Urinary bladder (tissue), 4 donors: ENCODE data around the gene PSME2. TPM values are rescaled to one million over a fixed set of nuclear protein-coding genes. Genes with fewer than 3 reads are reported as not detected.

Experiments used
- DNase-seq: peaks from one replicate; pipeline ENCODE4 v3.0.0-alpha.2; 2015; ENCODE audit errors: extremely low spot score
- H3K27ac ChIP-seq: one replicate; pipeline ENCODE4 v1.5.1; 2013; ENCODE audit warnings: low read depth, mild to moderate bottlenecking, moderate library complexity
- H3K36me3 ChIP-seq: one replicate; pipeline ENCODE4 v1.6.1; 2013; ENCODE audit warnings: mild to moderate bottlenecking, moderate library complexity; ENCODE audit not compliant: insufficient read depth
- H3K4me1 ChIP-seq: one replicate; pipeline ENCODE4 v1.6.1; 2013; ENCODE audit warnings: mild to moderate bottlenecking, moderate library complexity; ENCODE audit not compliant: insufficient read depth
- H3K4me3 ChIP-seq: one replicate; pipeline ENCODE4 v1.5.1; 2013; ENCODE audit warnings: low read depth, low read length
- WGBS: extraction: QIAGEN DNeasy Blood & Tissue Kit; methylation state at CpG from one replicate; pipeline ENCODE4 v1.1.7; 2013; 5-methylcytosine and 5-hydroxymethylcytosine counted together
- polyA plus RNA-seq: library from polyadenylated mRNA; stranded (reverse); fragments of 200-250 nt; gene quantifications from one replicate; pipeline ENCODE4 v1.2.3, GENCODE V29; 2013
- total RNA-seq: library from RNA; depleted of rRNA; stranded (reverse); fragments of >200 nt; gene quantifications from one replicate; pipeline ENCODE4 v1.2.3, GENCODE V29; 2014
- donor health status: healthy with polysubstance abuse.
- donor health status: healthy.

Gene PSME2
- total and polyA plus RNA-seq, 2 donors: 67.9 to 97.7 TPM

DNA sequence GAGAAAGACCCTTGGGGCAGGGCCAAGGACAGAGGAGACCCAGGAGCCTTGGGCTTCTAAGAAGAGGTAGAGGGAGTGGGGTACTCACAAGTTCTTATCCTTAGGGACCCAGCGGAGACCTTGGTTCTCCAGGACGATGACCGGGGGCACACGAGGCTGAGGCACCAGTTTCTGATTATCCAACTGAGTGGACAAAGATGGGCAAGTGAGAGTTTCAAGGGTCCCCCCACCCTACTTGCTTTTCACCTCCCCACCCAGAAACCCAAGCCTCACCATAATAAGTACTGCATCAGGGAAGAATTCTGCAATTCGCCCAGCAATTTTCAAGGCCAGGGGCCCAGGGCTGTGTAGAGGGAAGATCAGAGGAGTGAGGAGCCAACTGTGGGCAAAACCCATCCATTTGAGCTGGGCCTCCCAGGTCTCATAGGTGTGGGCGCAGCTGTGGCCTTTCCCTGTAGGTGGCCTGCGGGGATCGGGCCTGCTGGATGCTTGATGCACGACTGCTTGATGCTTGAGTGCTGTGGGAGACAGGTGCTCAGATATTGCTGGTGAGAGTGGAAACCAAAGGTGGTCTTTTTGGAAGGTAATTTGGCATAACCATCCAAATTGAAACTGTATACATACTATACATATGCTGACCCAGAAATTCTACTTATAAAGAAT, 7.0 kb downstream of the PSME2 start:
- no peak overlapping the region for H3K27ac ChIP-seq
- WGBS: 93% methylated on average over 9 of the region's 9 CpGs
- no peak overlapping the region for H3K4me3 ChIP-seq
- H3K4me1 ChIP-seq: no peaks in the 10 kb centered on the region
- H3K36me3 ChIP-seq: peaks cover 1% of the 10 kb centered on the region
- no peak for DNase-seq

GRCh38 chr14:24138396-24139271, 7.8 kb downstream of the PSME2 start:
- no peak for DNase-seq
- H3K4me1 ChIP-seq: no peaks in the 10 kb centered on the region
- H3K27ac ChIP-seq: no peak overlapping the region
- H3K36me3 ChIP-seq: peaks cover 1% of the 10 kb centered on the region
- no peak overlapping the region for H3K4me3 ChIP-seq
- 83% methylated on average over 13 of the region's 13 CpGs for WGBS

- H3K36me3 ChIP-seq: peaks cover 1% of the 10 kb centered on the region
- H3K4me3 ChIP-seq: no peak overlapping the region
- WGBS: 86% methylated on average over 8 of the region's 8 CpGs
- no peak overlapping the region for H3K27ac ChIP-seq
- H3K4me1 ChIP-seq: no peaks in the 10 kb centered on the region
- no peak for DNase-seq
These were observed 8.6 kb downstream of the PSME2 start for GRCh38 chr14:24137529-24138395.

DNA sequence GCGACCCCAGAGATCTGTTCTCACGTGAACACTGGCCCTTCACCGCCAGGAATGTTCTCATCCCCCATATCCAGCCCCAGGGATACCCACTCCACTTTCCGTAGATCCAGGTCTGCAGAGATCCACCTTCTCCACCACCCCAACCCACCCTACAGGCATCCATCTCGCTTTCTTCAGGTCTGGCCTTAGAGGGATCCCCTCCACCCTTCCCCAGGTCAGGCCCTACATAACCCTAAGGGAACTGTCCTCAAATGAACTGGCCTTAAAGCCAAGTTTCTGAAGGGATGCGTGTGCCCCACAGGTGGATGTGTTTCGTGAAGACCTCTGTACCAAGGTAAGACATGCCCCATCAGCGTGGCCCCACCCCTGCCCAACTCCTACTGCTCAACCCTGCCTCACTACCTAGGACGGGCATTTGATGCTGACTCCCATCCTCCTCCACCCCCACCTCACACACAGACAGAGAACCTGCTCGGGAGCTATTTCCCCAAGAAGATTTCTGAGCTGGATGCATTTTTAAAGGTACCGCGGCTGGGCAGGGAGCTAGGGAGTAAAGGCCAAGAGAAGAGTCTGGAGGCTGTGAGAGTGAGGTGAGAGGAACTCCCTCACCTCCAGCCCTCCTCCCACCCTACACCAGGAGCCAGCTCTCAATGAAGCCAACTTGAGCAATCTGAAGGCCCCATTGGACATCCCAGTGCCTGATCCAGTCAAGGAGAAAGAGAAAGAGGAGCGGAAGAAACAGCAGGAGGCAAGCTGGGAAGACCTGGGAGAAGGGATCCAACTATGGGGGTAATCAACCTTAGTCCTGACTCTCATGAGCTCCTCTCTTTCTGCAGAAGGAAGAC, 9.5 kb downstream of the PSME2 start:
- Histone ChIP-seq H3K27ac (peak overlapping the region; percentile 81), H3K4me3 (peak overlapping the region; percentile 95), H3K4me1 (no peaks in the 10 kb centered on the region), H3K36me3 (peaks cover 1% of the 10 kb centered on the region)
- no peak for DNase-seq
- 39% methylated on average over 13 of the region's 13 CpGs for WGBS

DNA sequence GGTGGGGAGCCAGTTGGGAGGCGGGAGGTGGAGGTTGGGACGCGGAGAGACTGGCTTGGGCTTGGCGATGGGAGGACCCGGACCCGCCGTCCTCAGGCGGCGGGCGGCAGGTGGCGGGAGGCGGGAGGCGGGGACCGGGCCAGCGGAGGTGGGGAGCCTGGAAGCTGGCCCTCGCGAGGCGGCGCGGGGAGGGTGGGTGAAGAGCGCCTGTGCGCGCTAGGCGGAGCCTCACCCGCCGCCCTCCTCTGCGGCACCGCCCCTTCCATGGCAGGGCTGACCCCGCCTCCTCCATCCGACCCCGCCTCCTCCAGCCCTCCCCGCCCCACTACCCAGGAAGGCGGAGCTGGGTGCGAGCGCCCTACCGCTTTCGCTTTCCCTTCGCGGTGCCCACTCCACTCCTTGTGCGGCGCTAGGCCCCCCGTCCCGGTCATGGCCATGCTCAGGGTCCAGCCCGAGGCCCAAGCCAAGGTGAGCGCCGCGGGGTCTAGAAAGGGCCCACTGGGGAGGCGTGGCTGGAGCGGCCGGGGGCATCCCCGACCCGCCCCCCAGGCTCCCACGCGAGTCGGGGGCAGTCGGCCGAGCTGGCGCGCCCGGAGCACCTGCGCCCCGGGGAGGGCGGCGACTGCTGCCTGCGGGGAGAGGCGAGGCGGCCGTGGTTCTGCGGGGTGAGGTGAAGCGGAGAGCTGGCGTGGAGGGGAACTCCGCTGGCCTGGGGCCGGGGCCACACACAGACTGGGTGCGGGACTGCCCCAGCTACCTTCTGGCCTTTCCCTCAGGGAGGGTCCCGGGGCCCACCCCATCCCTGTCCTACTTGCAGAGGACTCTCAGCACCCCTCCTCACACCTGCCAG, 10.4 kb downstream of the PSME2 start, which contains the start of gene PSME1:
Gene PSME1, plus strand, starts transcription at position 361 of the 850 bp plus-strand sequence. Its CDS starts 69 bp downstream, at position 430.
- peaks cover 1% of the 10 kb centered on the region for H3K36me3 ChIP-seq
- H3K4me1 ChIP-seq: no peaks in the 10 kb centered on the region
- H3K27ac ChIP-seq: peak within 1 kb of the TSS; percentile 81
- WGBS: under 1% methylated on average over 75 of the region's 75 CpGs
- peak within 1 kb of the TSS; percentile 95 for H3K4me3 ChIP-seq
- peak; percentile 64 for DNase-seq

GRCh38 chr14:24135584-24135833, 10.9 kb downstream of the PSME2 start:
- Histone ChIP-seq H3K27ac (peak overlapping the region; percentile 77), H3K4me3 (peak overlapping the region; percentile 95), H3K4me1 (no peaks in the 10 kb centered on the region), H3K36me3 (peaks cover 1% of the 10 kb centered on the region)
- DNase-seq: no peak
- 5% methylated on average over 9 of the region's 9 CpGs for WGBS

GRCh38 chr14:24133735-24134134, 12.7 kb downstream of the PSME2 start:
- peaks cover 1% of the 10 kb centered on the region for H3K36me3 ChIP-seq
- DNase-seq: no peak
- no peak overlapping the region for H3K4me3 ChIP-seq
- WGBS: 89% methylated on average over 1 of the region's 1 CpG
- H3K4me1 ChIP-seq: no peaks in the 10 kb centered on the region
- no peak overlapping the region for H3K27ac ChIP-seq

DNA sequence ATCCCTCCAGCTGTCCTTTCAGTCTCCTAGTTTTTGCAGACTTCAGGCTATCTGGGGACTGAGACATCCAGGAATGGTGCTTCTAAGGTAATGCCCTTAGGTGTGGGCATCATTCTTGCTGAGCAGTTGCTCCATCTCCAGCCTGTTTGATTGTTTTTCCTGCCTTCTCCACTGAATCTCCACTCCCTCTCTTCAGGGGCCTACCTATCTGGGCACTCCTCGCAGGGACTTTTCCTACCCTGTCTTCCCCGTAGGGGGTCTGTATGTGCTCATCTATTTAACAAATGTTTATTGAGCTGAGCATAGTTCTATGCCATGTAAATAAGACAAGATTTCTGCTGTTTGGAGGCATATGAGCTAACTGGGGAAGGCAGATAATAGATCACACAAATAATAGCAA, 13.4 kb downstream of the PSME2 start:
- 95% methylated on average over 2 of the region's 2 CpGs for WGBS
- Histone ChIP-seq H3K4me3 (no peak overlapping the region), H3K4me1 (no peaks in the 10 kb centered on the region), H3K27ac (no peak overlapping the region), H3K36me3 (no peaks in the 10 kb centered on the region)
- no peak for DNase-seq

DNA sequence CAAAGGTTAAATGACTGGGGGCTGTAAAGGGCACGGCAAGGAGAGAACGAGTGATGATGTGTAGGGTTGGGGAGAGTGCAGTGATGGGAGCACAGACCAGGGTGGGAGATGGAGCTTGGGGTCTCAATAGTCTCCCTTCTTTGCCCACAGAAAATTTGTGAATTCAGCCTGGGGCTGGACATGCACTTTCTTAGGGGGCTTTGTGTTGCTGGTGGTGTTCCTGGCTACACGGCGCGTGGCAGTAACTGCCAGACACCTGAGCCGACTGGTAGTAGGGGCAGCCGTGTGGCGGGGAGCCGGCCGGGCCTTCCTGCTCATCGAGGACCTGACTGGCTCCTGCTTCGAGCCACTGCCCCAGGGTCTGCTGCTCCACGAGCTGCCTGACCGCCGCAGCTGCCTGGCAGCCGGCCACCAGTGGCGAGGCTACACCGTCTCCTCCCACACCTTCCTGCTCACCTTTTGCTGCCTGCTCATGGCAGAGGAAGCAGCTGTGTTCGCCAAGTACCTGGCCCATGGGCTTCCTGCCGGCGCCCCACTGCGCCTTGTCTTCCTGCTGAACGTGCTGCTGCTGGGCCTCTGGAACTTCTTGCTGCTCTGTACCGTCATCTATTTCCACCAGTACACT, 14.2 kb downstream of the PSME2 start:
- Histone ChIP-seq H3K4me1 (no peaks in the 10 kb centered on the region), H3K4me3 (no peak overlapping the region), H3K27ac (no peak overlapping the region), H3K36me3 (no peaks in the 10 kb centered on the region)
- WGBS: 72% methylated on average over 24 of the region's 24 CpGs
- DNase-seq: no peak

DNA sequence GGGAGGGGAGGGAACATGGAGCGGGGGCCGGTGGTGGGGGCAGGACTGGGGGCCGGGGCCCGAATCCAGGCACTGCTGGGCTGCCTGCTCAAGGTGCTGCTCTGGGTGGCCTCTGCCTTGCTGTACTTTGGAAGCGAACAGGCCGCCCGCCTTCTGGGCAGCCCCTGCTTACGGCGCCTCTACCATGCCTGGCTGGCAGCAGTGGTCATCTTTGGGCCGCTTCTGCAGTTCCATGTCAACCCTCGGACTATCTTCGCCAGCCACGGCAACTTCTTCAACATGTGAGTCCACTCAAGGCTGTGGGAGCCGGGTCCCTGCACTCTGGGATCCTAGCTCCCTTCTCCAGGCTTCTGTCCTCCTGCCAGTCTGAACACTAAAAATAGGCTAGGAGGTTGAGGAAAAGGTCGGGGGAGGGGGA, 14.9 kb downstream of the PSME2 start:
- 63% methylated on average over 15 of the region's 15 CpGs for WGBS
- no peak for DNase-seq
- H3K27ac ChIP-seq: no peak overlapping the region

GRCh38 chr14:24130717-24131548, 15.5 kb downstream of the PSME2 start:
- no peaks in the 10 kb centered on the region for H3K4me1 ChIP-seq
- no peak for DNase-seq
- no peak overlapping the region for H3K27ac ChIP-seq
- no peaks in the 10 kb centered on the region for H3K36me3 ChIP-seq
- H3K4me3 ChIP-seq: no peak overlapping the region
- 48% methylated on average over 7 of the region's 7 CpGs for WGBS

More for the DNA sequence above, 14.9 kb downstream of the PSME2 start:
- no peaks in the 10 kb centered on the region for H3K4me1 ChIP-seq
- no peak overlapping the region for H3K4me3 ChIP-seq
- no peaks in the 10 kb centered on the region for H3K36me3 ChIP-seq
